Tibial nerve (tissue), 3 donors: ENCODE measurements around the gene TOP1.

Experiments
- POLR2A ChIP-seq, 2 donors: fragments of 450-650 bp; IDR thresholded peaks; one replicate each; pipeline ENCODE4 v1.6.1; 2017; ENCODE audit warnings: antibody characterized with exemption in 2 of 2, mild to moderate bottlenecking in 2 of 2, moderate library complexity in 2 of 2
- TF ChIP-seq, protein P1 (sequence below), 5 experiments: fragments of 200-600 bp in 3 of 5; fragments of 450-650 bp in 2 of 5; sonication (generic) in 3 of 5; IDR thresholded peaks; one replicate each; pipeline ENCODE4 v1.5.1; 2016 to 2019; ENCODE audit warnings: antibody characterized with exemption in 5 of 5, mild to moderate bottlenecking in 3 of 5, moderate library complexity in 2 of 5

- TF ChIP-seq, protein P1, sequence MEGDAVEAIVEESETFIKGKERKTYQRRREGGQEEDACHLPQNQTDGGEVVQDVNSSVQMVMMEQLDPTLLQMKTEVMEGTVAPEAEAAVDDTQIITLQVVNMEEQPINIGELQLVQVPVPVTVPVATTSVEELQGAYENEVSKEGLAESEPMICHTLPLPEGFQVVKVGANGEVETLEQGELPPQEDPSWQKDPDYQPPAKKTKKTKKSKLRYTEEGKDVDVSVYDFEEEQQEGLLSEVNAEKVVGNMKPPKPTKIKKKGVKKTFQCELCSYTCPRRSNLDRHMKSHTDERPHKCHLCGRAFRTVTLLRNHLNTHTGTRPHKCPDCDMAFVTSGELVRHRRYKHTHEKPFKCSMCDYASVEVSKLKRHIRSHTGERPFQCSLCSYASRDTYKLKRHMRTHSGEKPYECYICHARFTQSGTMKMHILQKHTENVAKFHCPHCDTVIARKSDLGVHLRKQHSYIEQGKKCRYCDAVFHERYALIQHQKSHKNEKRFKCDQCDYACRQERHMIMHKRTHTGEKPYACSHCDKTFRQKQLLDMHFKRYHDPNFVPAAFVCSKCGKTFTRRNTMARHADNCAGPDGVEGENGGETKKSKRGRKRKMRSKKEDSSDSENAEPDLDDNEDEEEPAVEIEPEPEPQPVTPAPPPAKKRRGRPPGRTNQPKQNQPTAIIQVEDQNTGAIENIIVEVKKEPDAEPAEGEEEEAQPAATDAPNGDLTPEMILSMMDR (IDR thresholded peaks at IDR 0.05): no peak
- TF ChIP-seq POLR2A (IDR thresholded peaks at IDR 0.05): no peak
Observed at GRCh38 chr20:41029150-41029901, 704 bp downstream of the TOP1 start.
